Keratinocyte (primary cell): Measurements from ENCODE around the gene ZNF808.

Experiments used
- CTCF ChIP-seq, 3 experiments: IDR thresholded peaks in 1 of 3; conservative IDR thresholded peaks in 1 of 3; optimal IDR thresholded peaks in 1 of 3; 2 replicates in 2 of 3; 3 replicates in 1 of 3; pipeline versions ENCODE3 to v1.5.1; 2011; ENCODE audit warnings: low read length in 3 of 3, mild to moderate bottlenecking in 3 of 3, moderate library complexity in 2 of 3, control low read depth in 1 of 3, inconsistent platforms in 1 of 3; ENCODE audit not compliant: insufficient read depth in 2 of 3; ENCODE audit errors: extremely low read depth in 1 of 3
- EZH2 ChIP-seq: IDR thresholded peaks from one replicate; pipeline ENCODE4 v1.6.1; 2012; ENCODE audit warnings: inconsistent platforms, mild to moderate bottlenecking, low read length, moderate library complexity

GRCh38 chr19:52584736-52585440 lies 57.4 kb downstream of the ZNF808 start:
- TF ChIP-seq CTCF (optimal IDR thresholded peaks at IDR 0.05 in 1 of 3, IDR thresholded peaks at IDR 0.05 in 1 of 3, conservative IDR thresholded peaks at IDR 0.05 in 1 of 3; ENCODE audit: extremely low read depth in 1 of 3, insufficient read depth in 2 of 3, low read length in 3 of 3) (no peak), EZH2 (no peak)
